Nephron (organoid): ENCODE data around the gene LZTR1.

Experiments
- H3K27ac Mint-ChIP-seq, 3 experiments: 2 replicates each; pipeline ENCODE4 v1.8.0; 2020; ENCODE audit warnings: mixed read lengths in 3 of 3, mild to moderate bottlenecking in 2 of 3, moderate library complexity in 1 of 3
- H3K27me3 Mint-ChIP-seq: 2 replicates; pipeline ENCODE4 v1.8.0; 2021; ENCODE audit warnings: low read depth, mild to moderate bottlenecking, moderate library complexity, mixed read lengths
- H3K36me3 Mint-ChIP-seq: 2 replicates; pipeline ENCODE4 v1.8.0; 2020; ENCODE audit warnings: low read depth, mixed read lengths
- H3K4me1 Mint-ChIP-seq: 2 replicates; pipeline ENCODE4 v1.8.0; 2020; ENCODE audit warnings: mixed read lengths
- H3K4me3 Mint-ChIP-seq, 3 experiments: 2 replicates each; pipeline ENCODE4 v1.8.0; 2020; ENCODE audit warnings: mild to moderate bottlenecking in 3 of 3, mixed read lengths in 3 of 3, moderate library complexity in 2 of 3
- H3K9me3 Mint-ChIP-seq: 2 replicates; pipeline ENCODE4 v1.8.0; 2020; ENCODE audit warnings: mixed read lengths
- CTCF ChIP-seq, 3 experiments: fragments of 200-600 bp; sonication (generic); IDR thresholded peaks; one replicate each; pipeline ENCODE4 v1.5.0; 2021; ENCODE audit warnings: antibody characterized with exemption in 3 of 3; ENCODE audit not compliant: unreplicated experiment in 3 of 3

Gene LZTR1

DNA sequence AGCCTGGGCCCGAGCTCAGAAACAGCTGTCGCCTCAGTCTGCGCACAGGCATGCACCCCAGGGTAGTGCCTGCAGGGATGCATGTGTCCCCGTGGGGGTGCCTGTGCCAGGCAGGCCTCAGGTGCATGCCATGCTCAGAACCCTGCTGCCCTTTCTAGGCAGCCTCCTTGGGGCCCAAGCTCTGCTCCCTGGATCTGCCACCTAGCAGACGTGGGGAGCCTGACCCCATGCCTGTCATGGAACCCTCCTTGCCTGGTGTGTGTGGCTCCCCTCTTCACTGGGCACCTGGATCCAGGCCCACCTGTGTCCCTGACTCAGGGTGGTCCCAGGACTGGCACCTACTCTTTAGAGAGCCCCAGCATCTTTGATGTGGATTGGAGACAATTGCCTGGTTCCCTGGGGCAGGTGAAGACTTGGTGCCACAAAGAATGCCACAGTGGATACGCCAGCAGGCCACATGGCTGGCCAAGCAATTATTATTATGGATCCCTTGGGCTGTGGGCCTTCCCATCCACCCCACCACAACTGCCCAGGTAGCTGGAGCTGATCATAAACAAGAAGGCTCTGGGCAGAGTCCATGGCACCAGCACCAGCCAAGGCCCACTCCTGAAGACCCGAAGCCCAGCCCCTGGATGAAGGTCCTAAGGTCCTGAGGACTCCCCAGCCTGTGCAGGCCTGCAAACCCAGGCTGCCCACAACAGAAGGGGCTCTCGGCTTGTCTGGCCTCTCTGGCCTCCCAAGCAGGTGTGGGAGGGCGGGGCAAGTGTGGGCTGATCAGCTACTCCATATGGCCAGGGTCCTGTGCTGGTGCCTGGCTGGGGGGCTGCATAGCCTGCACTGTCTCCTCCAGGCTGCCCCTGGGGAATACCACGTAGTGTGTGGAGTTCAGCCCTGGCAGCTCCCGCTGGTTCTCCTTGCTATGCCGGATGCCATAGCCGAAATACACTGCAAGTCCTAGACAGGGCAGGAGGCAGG is 46.5 kb downstream of the LZTR1 start:
- Mint-ChIP-seq H3K4me3 (no peak overlapping the region), H3K9me3 (no peaks in the 10 kb centered on the region), H3K27ac (no peak overlapping the region), H3K36me3 (no peaks in the 10 kb centered on the region), H3K4me1 (peaks cover 27% of the 10 kb centered on the region), H3K27me3 (peaks cover 26% of the 10 kb centered on the region)
- TF ChIP-seq CTCF (IDR thresholded peaks at IDR 0.05; ENCODE audit: unreplicated experiment in 3 of 3) = no peak

DNA sequence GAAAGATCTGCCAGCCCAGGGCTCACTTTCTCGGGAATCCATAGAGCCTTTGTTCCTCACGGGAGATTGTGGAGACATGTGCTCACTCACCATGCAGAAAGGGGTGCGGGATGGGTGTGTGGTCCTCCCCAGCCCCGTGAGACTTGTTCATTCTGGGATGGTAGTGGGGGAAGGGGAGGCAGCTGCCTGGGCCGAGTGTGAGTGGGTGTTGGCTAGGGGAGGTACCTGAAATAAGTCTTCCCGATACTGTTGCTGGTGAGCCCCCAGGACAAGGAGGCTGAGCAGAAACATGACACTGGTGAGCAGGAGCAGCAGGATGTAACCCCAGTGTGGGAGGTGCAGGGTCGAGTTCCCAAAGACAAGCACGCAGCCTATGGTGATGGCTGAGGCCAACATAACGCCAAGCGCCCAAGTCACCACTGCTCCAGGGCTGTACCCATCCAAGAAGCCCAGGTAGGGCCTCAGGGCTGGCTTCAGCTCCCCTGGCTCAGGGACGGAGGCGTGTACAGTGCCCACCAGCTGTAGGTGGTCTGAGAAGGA is 47.5 kb downstream of the LZTR1 start:
- H3K9me3 Mint-ChIP-seq = no peaks in the 10 kb centered on the region
- TF ChIP-seq CTCF (IDR thresholded peaks at IDR 0.05; ENCODE audit: unreplicated experiment in 3 of 3) = no peak
- peaks cover 32% of the 10 kb centered on the region for H3K27me3 Mint-ChIP-seq
- no peaks in the 10 kb centered on the region for H3K36me3 Mint-ChIP-seq
- H3K4me1 Mint-ChIP-seq = peaks cover 27% of the 10 kb centered on the region
- peak overlapping the region in 1 of 3 experiments; percentile 48 for H3K27ac Mint-ChIP-seq
- no peak overlapping the region for H3K4me3 Mint-ChIP-seq

DNA sequence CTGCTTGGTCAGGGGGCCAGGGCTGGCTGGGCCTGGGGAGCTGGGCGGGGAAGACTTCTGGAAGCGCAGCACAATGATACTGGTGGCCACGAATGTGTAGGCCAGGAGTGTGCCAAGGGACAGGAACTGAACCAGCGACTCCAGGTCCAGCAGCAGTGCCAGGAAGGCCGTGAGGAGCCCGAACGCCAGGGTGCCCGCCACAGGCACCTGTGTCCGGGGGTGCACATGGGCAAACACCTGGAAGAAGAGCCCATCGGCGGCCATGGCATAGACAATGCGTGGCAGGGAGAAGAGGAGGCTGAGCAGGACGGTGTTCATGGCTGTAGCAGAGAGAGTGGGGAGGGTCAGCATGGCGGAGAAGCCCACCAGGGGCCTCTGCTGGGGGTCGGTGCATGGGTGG is 47.9 kb downstream of the LZTR1 start:
- Mint-ChIP-seq H3K9me3 (no peaks in the 10 kb centered on the region), H3K27ac (no peak overlapping the region), H3K27me3 (peaks cover 32% of the 10 kb centered on the region), H3K4me1 (peaks cover 27% of the 10 kb centered on the region), H3K36me3 (no peaks in the 10 kb centered on the region), H3K4me3 (no peak overlapping the region)
- TF ChIP-seq CTCF (IDR thresholded peaks at IDR 0.05; ENCODE audit: unreplicated experiment in 3 of 3) = no peak

GRCh38 chr22:21030621-21031544 is 48.8 kb downstream of the LZTR1 start:
- no peak for TF ChIP-seq CTCF (IDR thresholded peaks at IDR 0.05; ENCODE audit: unreplicated experiment in 3 of 3)

GRCh38 chr22:21031545-21032036 is 49.5 kb downstream of the LZTR1 start:
- Mint-ChIP-seq H3K27me3 (peaks cover 32% of the 10 kb centered on the region), H3K4me1 (peaks cover 27% of the 10 kb centered on the region), H3K9me3 (no peaks in the 10 kb centered on the region), H3K4me3 (peak overlapping the region in 1 of 3 experiments; percentile 56), H3K27ac (no peak overlapping the region), H3K36me3 (no peaks in the 10 kb centered on the region)
- TF ChIP-seq CTCF (IDR thresholded peaks at IDR 0.05; ENCODE audit: unreplicated experiment in 3 of 3) = no peak

More at GRCh38 chr22:21030621-21031544, 48.8 kb downstream of the LZTR1 start:
- H3K27me3 Mint-ChIP-seq = peaks cover 32% of the 10 kb centered on the region
- peaks cover 27% of the 10 kb centered on the region for H3K4me1 Mint-ChIP-seq
- no peaks in the 10 kb centered on the region for H3K36me3 Mint-ChIP-seq
- H3K9me3 Mint-ChIP-seq = no peaks in the 10 kb centered on the region
- H3K4me3 Mint-ChIP-seq = peak overlapping the region; percentile 50 to 63 (median 56)
- H3K27ac Mint-ChIP-seq = no peak overlapping the region
